SK-N-SH treated with all-trans-retinoic acid at 6 μM for 48 hours (cell line): ENCODE measurements around the gene BCO2.

Source experiments
- ATAC-seq: fragments of 200-7000 bp; cut with Tn5 transposase; 3 replicates; pipeline ENCODE4 v1.9.1; 2020; ENCODE audit warnings: mild to moderate bottlenecking, moderate library complexity
- ARNTL ChIP-seq: fragments of 450-650 bp; formaldehyde crosslinking; IDR thresholded peaks from 2 replicates; pipeline ENCODE4 v1.5.0; 2020; ENCODE audit warnings: low read depth, mild to moderate bottlenecking, moderate library complexity, borderline replicate concordance
- BACH2 ChIP-seq: fragments of 250-450 bp; sonication (Bioruptor Pico); IDR thresholded peaks from 2 replicates; pipeline ENCODE4 v1.9.0; 2021; ENCODE audit warnings: mild to moderate bottlenecking, borderline replicate concordance
- CSDC2 ChIP-seq: fragments of 250-450 bp; sonication (Bioruptor Pico); IDR thresholded peaks from 2 replicates; pipeline ENCODE4 v1.5.0; 2020; ENCODE audit warnings: mild to moderate bottlenecking, moderate library complexity
- ESRRG ChIP-seq: fragments of 250-450 bp; sonication (Bioruptor Pico); IDR thresholded peaks from 2 replicates; pipeline ENCODE4 v1.6.1; 2021; ENCODE audit warnings: mild to moderate bottlenecking
- GLIS3 ChIP-seq: fragments of 250-450 bp; sonication (Bioruptor Pico); IDR thresholded peaks from 2 replicates; pipeline ENCODE4 v1.5.0; 2020; ENCODE audit warnings: mild to moderate bottlenecking, moderate library complexity
- ISL1 ChIP-seq: fragments of 250-450 bp; sonication (Bioruptor Pico); IDR thresholded peaks from 2 replicates; pipeline ENCODE4 v2.1.2; 2022; ENCODE audit warnings: mild to moderate bottlenecking, moderate library complexity
- OSR1 ChIP-seq: fragments of 250-450 bp; sonication (Bioruptor Pico); IDR thresholded peaks from 2 replicates; pipeline ENCODE4 v1.8.0; 2022; ENCODE audit warnings: moderate library complexity, mild to moderate bottlenecking, inconsistent platforms
- PPARA ChIP-seq: fragments of 250-450 bp; sonication (Bioruptor Pico); IDR thresholded peaks from 2 replicates; pipeline ENCODE4 v1.5.0; 2020; ENCODE audit warnings: mild to moderate bottlenecking, borderline replicate concordance
- RARB ChIP-seq: fragments of 250-450 bp; sonication (Bioruptor Pico); IDR thresholded peaks from 2 replicates; pipeline ENCODE4 v1.8.0; 2021; ENCODE audit warnings: mild to moderate bottlenecking, moderate library complexity
- SNAI2 ChIP-seq: fragments of 250-450 bp; sonication (Bioruptor Pico); IDR thresholded peaks from 2 replicates; pipeline ENCODE4 v1.5.0; 2020; ENCODE audit warnings: mild to moderate bottlenecking, moderate library complexity
- TCF4 ChIP-seq: fragments of 250-450 bp; sonication (Bioruptor Pico); IDR thresholded peaks from 2 replicates; pipeline ENCODE4 v1.8.0; 2021; ENCODE audit warnings: mild to moderate bottlenecking, moderate library complexity, borderline replicate concordance
- TOX ChIP-seq: fragments of 250-450 bp; sonication (Bioruptor Pico); IDR thresholded peaks from 2 replicates; pipeline ENCODE4 v1.8.0; 2021; ENCODE audit warnings: mild to moderate bottlenecking, moderate library complexity, borderline replicate concordance
- ZC3H10 ChIP-seq: fragments of 250-450 bp; sonication (Bioruptor Pico); IDR thresholded peaks from 2 replicates; pipeline ENCODE4 v1.5.1; 2021; ENCODE audit warnings: mild to moderate bottlenecking, moderate library complexity
- ZFP3 ChIP-seq: fragments of 250-450 bp; sonication (Bioruptor Pico); IDR thresholded peaks from 2 replicates; pipeline ENCODE4 v1.5.0; 2020; ENCODE audit warnings: mild to moderate bottlenecking, moderate library complexity
- ZFP30 ChIP-seq: fragments of 450-650 bp; formaldehyde crosslinking; IDR thresholded peaks from 2 replicates; pipeline ENCODE4 v1.5.0; 2022; ENCODE audit warnings: mild to moderate bottlenecking, moderate library complexity
- ZNF565 ChIP-seq: fragments of 450-650 bp; formaldehyde crosslinking; conservative IDR thresholded peaks from 2 replicates; pipeline ENCODE4 v1.5.0; 2020; ENCODE audit warnings: low read depth, mild to moderate bottlenecking, moderate library complexity
- ZNF8 ChIP-seq: fragments of 450-650 bp; formaldehyde crosslinking; IDR thresholded peaks from 2 replicates; pipeline ENCODE4 v1.5.0; 2020; ENCODE audit warnings: mild to moderate bottlenecking, moderate library complexity
- TF ChIP-seq, protein P1 (sequence below): fragments of 250-450 bp; sonication (Bioruptor Pico); IDR thresholded peaks from 2 replicates; pipeline ENCODE4 v1.5.1; 2021; ENCODE audit warnings: mild to moderate bottlenecking, moderate library complexity
- TF ChIP-seq, protein P2 (sequence below): fragments of 250-450 bp; sonication (Bioruptor Pico); IDR thresholded peaks from 2 replicates; pipeline ENCODE4 v1.5.1; 2020; ENCODE audit warnings: low read depth, mild to moderate bottlenecking, moderate library complexity
- TF ChIP-seq, protein P3 (sequence below): fragments of 250-450 bp; sonication (Bioruptor Pico); IDR thresholded peaks from 2 replicates; pipeline ENCODE4 v1.8.0; 2020; ENCODE audit warnings: mild to moderate bottlenecking, moderate library complexity, borderline replicate concordance
- TF ChIP-seq, protein P4 (sequence below): fragments of 250-450 bp; sonication (Bioruptor Pico); IDR thresholded peaks from 2 replicates; pipeline ENCODE4 v1.5.0; 2020; ENCODE audit warnings: mild to moderate bottlenecking, moderate library complexity
- TF ChIP-seq, protein P5 (sequence below): fragments of 250-450 bp; sonication (Bioruptor Pico); IDR thresholded peaks from 2 replicates; pipeline ENCODE4 v1.8.0; 2021; ENCODE audit warnings: low read depth, mild to moderate bottlenecking, moderate library complexity, borderline replicate concordance

Gene BCO2

DNA sequence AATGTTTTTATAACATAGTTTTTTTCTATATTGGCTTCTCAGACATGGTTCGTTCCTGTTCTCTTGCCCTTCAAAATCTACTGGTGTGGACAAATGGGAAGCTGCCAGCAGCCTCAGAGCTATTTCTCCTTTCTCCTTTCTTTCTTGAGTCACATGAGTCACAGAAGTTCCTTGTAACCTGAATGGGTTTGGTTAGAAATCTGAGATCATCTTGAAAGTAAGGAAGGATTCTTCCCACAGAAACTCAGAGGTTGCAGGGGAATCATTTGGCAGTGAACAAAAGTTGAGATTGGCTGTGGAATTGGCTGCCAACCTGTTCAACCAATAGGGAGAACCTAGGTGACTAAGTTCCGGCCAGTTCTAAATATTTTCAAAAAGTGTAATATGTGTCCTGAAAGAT, 72.9 kb downstream of the BCO2 start:
- no peak for TF ChIP-seq ZFP3
- no peak for TF ChIP-seq ZFP30
- TF ChIP-seq SNAI2 (CRISPR knock-in tag): no peak
- no peak for TF ChIP-seq BACH2
- TF ChIP-seq ARNTL (CRISPR knock-in tag): no peak
- TF ChIP-seq, protein P1, sequence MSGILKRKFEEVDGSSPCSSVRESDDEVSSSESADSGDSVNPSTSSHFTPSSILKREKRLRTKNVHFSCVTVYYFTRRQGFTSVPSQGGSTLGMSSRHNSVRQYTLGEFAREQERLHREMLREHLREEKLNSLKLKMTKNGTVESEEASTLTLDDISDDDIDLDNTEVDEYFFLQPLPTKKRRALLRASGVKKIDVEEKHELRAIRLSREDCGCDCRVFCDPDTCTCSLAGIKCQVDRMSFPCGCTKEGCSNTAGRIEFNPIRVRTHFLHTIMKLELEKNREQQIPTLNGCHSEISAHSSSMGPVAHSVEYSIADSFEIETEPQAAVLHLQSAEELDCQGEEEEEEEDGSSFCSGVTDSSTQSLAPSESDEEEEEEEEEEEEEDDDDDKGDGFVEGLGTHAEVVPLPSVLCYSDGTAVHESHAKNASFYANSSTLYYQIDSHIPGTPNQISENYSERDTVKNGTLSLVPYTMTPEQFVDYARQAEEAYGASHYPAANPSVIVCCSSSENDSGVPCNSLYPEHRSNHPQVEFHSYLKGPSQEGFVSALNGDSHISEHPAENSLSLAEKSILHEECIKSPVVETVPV (CRISPR knock-in tag): no peak
- TF ChIP-seq TOX (CRISPR knock-in tag): no peak
- TF ChIP-seq, all 23 proteins: peak for 0
- ATAC-seq: no peak

DNA sequence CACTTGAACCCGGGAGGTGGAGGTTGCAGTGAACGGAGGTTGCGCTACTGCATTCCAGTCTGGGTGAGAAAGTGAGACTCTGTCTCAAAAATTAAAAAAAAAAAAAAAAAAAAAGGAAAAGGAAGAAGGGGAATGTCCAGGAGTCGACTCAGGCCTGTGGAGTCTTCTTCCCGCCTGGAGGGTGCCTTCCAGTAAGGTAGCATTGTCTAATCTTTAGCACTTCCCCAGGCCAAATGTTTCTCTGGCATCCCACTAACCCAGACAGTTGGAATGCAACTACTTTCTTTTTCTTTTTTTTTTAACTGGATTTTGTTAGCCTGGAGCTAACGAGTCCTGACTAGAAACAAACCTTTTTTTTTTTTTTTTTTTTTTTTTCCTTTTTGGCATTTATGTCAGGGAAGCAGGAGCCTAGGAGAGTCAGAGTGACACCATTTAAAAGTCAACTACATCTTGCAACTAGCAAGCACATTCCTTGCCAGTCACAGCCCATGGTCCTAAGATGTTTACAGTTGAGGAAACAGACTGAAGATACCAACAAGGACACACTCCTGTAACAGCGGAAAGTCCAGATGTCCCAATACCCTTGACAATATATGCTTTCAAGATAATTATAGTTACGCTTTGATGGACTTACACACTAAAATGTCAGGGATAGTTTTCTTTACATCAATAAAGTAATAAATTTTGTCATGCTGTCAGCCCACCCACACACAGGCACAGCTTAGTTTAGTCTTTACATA, 74.7 kb downstream of the BCO2 start:
- no peak for TF ChIP-seq ZNF565 (CRISPR knock-in tag)
- TF ChIP-seq, protein P2, sequence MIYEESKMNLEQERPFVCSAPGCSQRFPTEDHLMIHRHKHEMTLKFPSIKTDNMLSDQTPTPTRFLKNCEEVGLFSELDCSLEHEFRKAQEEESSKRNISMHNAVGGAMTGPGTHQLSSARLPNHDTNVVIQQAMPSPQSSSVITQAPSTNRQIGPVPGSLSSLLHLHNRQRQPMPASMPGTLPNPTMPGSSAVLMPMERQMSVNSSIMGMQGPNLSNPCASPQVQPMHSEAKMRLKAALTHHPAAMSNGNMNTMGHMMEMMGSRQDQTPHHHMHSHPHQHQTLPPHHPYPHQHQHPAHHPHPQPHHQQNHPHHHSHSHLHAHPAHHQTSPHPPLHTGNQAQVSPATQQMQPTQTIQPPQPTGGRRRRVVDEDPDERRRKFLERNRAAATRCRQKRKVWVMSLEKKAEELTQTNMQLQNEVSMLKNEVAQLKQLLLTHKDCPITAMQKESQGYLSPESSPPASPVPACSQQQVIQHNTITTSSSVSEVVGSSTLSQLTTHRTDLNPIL (CRISPR knock-in tag): no peak
- ATAC-seq: no peak; the same call in 2 of the 3 replicates

DNA sequence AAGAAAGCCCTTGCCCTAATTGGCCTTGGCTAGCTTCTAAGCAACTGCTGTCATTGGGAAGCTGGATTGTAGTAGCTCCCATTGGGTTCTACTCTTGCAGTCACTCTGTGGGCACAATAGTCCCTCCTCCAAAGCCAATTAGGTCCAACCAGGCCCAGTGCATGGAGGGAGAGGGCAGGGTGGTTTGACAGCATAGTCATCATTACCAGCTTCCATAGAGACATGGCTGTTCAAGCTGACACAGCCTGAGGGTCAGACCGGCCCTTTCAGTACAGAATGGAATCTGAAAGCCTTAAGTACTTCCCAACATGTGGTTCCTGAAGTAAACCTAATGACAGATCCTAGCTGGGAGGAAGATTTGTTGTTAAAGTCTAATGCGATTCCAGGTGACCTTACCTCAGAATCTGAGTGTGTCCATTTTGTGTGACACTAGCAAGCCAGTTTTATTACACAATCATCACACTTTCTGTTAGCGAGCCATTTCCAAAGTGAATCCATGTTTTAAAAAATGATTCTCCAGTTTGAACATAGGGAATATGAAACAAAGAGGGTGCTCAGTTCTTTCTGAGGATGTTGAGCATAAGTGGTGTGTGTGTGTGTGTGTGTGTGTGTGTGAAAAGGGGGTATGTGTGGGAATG, 78.4 kb downstream of the BCO2 start:
- ATAC-seq: no peak
- TF ChIP-seq ARNTL (CRISPR knock-in tag) (no peak), GLIS3 (no peak), TCF4 (no peak), ZNF8 (no peak), PPARA (CRISPR knock-in tag) (no peak), BACH2 (no peak), OSR1 (no peak), ZFP30 (no peak), TOX (CRISPR knock-in tag) (no peak), ESRRG (CRISPR knock-in tag) (no peak), RARB (CRISPR knock-in tag) (no peak), CSDC2 (CRISPR knock-in tag) (no peak)
- TF ChIP-seq, protein P3, sequence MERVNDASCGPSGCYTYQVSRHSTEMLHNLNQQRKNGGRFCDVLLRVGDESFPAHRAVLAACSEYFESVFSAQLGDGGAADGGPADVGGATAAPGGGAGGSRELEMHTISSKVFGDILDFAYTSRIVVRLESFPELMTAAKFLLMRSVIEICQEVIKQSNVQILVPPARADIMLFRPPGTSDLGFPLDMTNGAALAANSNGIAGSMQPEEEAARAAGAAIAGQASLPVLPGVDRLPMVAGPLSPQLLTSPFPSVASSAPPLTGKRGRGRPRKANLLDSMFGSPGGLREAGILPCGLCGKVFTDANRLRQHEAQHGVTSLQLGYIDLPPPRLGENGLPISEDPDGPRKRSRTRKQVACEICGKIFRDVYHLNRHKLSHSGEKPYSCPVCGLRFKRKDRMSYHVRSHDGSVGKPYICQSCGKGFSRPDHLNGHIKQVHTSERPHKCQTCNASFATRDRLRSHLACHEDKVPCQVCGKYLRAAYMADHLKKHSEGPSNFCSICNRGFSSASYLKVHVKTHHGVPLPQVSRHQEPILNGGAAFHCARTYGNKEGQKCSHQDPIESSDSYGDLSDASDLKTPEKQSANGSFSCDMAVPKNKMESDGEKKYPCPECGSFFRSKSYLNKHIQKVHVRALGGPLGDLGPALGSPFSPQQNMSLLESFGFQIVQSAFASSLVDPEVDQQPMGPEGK (CRISPR knock-in tag): no peak
- TF ChIP-seq, protein P2 (CRISPR knock-in tag): no peak

DNA sequence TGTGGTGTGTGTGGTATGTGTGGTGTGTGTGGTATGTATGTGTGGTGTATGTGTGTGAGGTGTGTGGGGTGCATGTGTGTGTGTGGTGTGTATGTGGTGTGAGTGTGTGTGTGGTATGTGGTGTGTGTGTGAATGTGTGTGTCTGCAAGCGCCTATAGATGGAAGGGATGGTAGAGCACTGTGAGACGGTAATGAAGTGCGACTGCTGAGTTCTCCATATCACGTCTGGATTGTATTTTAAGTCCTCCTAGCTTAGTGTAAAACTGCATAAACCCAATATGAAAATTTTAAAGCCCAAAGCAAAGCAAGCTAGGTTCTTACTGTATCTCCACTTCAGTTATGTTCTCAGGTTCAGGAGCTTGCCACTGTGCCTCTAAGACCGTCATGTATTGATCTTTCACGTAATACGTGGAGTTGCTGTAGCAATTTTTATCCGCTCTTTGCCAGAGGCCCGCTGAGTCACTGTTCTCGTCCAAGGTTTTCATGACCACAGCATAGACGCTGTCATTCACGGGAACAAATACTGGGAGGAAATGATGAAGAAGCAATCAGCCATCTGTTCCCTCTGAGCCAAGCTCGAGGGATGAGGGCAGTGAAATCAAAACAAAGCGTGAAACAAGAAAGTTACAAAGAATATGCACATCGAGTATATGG, 79.9 kb downstream of the BCO2 start:
- TF ChIP-seq BACH2 (no peak), ZFP30 (no peak), TOX (CRISPR knock-in tag) (no peak), TCF4 (no peak), ARNTL (CRISPR knock-in tag) (no peak), RARB (CRISPR knock-in tag) (no peak), ZNF8 (no peak), ZC3H10 (no peak), ZNF565 (CRISPR knock-in tag) (no peak), ISL1 (CRISPR knock-in tag) (no peak), GLIS3 (no peak), ZFP3 (no peak), OSR1 (no peak)
- TF ChIP-seq, protein P4, sequence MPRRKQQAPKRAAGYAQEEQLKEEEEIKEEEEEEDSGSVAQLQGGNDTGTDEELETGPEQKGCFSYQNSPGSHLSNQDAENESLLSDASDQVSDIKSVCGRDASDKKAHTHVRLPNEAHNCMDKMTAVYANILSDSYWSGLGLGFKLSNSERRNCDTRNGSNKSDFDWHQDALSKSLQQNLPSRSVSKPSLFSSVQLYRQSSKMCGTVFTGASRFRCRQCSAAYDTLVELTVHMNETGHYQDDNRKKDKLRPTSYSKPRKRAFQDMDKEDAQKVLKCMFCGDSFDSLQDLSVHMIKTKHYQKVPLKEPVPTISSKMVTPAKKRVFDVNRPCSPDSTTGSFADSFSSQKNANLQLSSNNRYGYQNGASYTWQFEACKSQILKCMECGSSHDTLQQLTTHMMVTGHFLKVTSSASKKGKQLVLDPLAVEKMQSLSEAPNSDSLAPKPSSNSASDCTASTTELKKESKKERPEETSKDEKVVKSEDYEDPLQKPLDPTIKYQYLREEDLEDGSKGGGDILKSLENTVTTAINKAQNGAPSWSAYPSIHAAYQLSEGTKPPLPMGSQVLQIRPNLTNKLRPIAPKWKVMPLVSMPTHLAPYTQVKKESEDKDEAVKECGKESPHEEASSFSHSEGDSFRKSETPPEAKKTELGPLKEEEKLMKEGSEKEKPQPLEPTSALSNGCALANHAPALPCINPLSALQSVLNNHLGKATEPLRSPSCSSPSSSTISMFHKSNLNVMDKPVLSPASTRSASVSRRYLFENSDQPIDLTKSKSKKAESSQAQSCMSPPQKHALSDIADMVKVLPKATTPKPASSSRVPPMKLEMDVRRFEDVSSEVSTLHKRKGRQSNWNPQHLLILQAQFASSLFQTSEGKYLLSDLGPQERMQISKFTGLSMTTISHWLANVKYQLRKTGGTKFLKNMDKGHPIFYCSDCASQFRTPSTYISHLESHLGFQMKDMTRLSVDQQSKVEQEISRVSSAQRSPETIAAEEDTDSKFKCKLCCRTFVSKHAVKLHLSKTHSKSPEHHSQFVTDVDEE (CRISPR knock-in tag): no peak
- TF ChIP-seq, protein P5, sequence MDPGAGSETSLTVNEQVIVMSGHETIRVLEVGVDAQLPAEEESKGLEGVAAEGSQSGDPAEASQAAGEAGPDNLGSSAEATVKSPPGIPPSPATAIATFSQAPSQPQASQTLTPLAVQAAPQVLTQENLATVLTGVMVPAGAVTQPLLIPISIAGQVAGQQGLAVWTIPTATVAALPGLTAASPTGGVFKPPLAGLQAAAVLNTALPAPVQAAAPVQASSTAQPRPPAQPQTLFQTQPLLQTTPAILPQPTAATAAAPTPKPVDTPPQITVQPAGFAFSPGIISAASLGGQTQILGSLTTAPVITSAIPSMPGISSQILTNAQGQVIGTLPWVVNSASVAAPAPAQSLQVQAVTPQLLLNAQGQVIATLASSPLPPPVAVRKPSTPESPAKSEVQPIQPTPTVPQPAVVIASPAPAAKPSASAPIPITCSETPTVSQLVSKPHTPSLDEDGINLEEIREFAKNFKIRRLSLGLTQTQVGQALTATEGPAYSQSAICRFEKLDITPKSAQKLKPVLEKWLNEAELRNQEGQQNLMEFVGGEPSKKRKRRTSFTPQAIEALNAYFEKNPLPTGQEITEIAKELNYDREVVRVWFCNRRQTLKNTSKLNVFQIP (CRISPR knock-in tag): no peak
- ATAC-seq: peak; percentile 38
